MM.1S (cell line): ENCODE data around the gene RBM42.

Experiments used
- DNase-seq: peaks from one replicate; pipeline ENCODE4 v3.0.0-alpha.2; 2015
- H2AFZ ChIP-seq: fragments of 300-600 bp; sonication (generic); 2 replicates; pipeline ENCODE4 v1.6.0; 2016; ENCODE audit warnings: antibody characterized with exemption, low read length
- H3F3A ChIP-seq: fragments of 300-600 bp; sonication (generic); 2 replicates; pipeline ENCODE4 v1.6.1; 2016; ENCODE audit warnings: mild to moderate bottlenecking, antibody characterized with exemption, low read length, moderate library complexity, mixed read lengths; ENCODE audit not compliant: insufficient read depth
- H3K27ac ChIP-seq: fragments of 300-600 bp; sonication (generic); 2 replicates; pipeline ENCODE4 v1.5.1; 2016; ENCODE audit warnings: mild to moderate bottlenecking, low read length
- H3K27me3 ChIP-seq: fragments of 300-600 bp; sonication (generic); replicated peaks from 2 replicates; pipeline ENCODE4 v1.6.0; 2016; ENCODE audit warnings: low read length; ENCODE audit not compliant: insufficient read depth
- H3K36me3 ChIP-seq: fragments of 300-600 bp; sonication (generic); replicated peaks from 2 replicates; pipeline ENCODE4 v1.6.1; 2016; ENCODE audit warnings: mild to moderate bottlenecking, low read length, mixed read lengths; ENCODE audit not compliant: insufficient read depth
- H3K4me1 ChIP-seq: fragments of 300-600 bp; sonication (generic); 2 replicates; pipeline ENCODE4 v1.6.1; 2016; ENCODE audit warnings: low read length, mixed read lengths
- H3K4me2 ChIP-seq: fragments of 300-600 bp; sonication (generic); 2 replicates; pipeline ENCODE4 v1.6.0; 2016; ENCODE audit warnings: low read depth, low read length
- H3K4me3 ChIP-seq: fragments of 300-600 bp; sonication (generic); 2 replicates; pipeline ENCODE4 v1.5.1; 2016; ENCODE audit warnings: low read length, mixed read lengths
- H3K79me2 ChIP-seq: fragments of 300-600 bp; sonication (generic); 2 replicates; pipeline ENCODE4 v1.6.1; 2016; ENCODE audit warnings: mixed run types, low read length, mixed read lengths
- H3K9ac ChIP-seq: fragments of 300-600 bp; sonication (generic); 2 replicates; pipeline ENCODE4 v1.6.1; 2016; ENCODE audit warnings: low read length, mixed read lengths
- H3K9me2 ChIP-seq: fragments of 300-600 bp; sonication (generic); replicated peaks from 2 replicates; pipeline ENCODE4 v1.6.1; 2016; ENCODE audit warnings: mild to moderate bottlenecking, low read length, mixed read lengths; ENCODE audit not compliant: insufficient read depth
- H3K9me3 ChIP-seq: fragments of 300-600 bp; sonication (generic); replicated peaks from 2 replicates; pipeline ENCODE4 v1.6.1; 2016; ENCODE audit warnings: mild to moderate bottlenecking, low read length, mixed read lengths; ENCODE audit not compliant: insufficient read depth
- H4K20me1 ChIP-seq: fragments of 300-600 bp; sonication (generic); 2 replicates; pipeline ENCODE4 v1.6.1; 2016; ENCODE audit warnings: mild to moderate bottlenecking, low read length, moderate library complexity, mixed read lengths; ENCODE audit not compliant: insufficient read depth
- EZH2 ChIP-seq: fragments of 300-600 bp; sonication (generic); optimal IDR thresholded peaks from 2 replicates; pipeline ENCODE3; 2017; ENCODE audit warnings: low read depth, mild to moderate bottlenecking, antibody characterized with exemption, low read length, mixed read lengths
- EZH2phosphoT487 ChIP-seq: fragments of 300-600 bp; sonication (generic); IDR thresholded peaks from 2 replicates; pipeline ENCODE4 v1.6.1; 2018; ENCODE audit warnings: antibody characterized with exemption, low read length
- TF ChIP-seq, protein P1 (sequence below): fragments of 300-600 bp; sonication (generic); IDR thresholded peaks from 2 replicates; pipeline ENCODE4 v1.5.1; 2016; ENCODE audit warnings: antibody characterized with exemption, low read length, mixed read lengths

The RBM42 gene

GRCh38 chr19:35669566-35669965 is 40.7 kb downstream of the RBM42 start:
- Histone ChIP-seq H3K79me2 (no peaks in the 10 kb centered on the region), H3K36me3 (no peaks in the 10 kb centered on the region), H3K9me3 (no peaks in the 10 kb centered on the region), H2AFZ (no peak overlapping the region), H3K27me3 (peaks cover 47% of the 10 kb centered on the region), H3K9ac (no peak overlapping the region), H3K4me2 (no peak overlapping the region), H4K20me1 (no peaks in the 10 kb centered on the region), H3K4me1 (no peaks in the 10 kb centered on the region), H3K4me3 (no peak overlapping the region), H3K27ac (no peak overlapping the region), H3K9me2 (no peaks in the 10 kb centered on the region), H3F3A (no peaks in the 10 kb centered on the region)
- DNase-seq = no peak
- no peak for TF ChIP-seq EZH2phosphoT487
- TF ChIP-seq EZH2 = no peak
- TF ChIP-seq, protein P1, sequence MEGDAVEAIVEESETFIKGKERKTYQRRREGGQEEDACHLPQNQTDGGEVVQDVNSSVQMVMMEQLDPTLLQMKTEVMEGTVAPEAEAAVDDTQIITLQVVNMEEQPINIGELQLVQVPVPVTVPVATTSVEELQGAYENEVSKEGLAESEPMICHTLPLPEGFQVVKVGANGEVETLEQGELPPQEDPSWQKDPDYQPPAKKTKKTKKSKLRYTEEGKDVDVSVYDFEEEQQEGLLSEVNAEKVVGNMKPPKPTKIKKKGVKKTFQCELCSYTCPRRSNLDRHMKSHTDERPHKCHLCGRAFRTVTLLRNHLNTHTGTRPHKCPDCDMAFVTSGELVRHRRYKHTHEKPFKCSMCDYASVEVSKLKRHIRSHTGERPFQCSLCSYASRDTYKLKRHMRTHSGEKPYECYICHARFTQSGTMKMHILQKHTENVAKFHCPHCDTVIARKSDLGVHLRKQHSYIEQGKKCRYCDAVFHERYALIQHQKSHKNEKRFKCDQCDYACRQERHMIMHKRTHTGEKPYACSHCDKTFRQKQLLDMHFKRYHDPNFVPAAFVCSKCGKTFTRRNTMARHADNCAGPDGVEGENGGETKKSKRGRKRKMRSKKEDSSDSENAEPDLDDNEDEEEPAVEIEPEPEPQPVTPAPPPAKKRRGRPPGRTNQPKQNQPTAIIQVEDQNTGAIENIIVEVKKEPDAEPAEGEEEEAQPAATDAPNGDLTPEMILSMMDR = no peak

DNA sequence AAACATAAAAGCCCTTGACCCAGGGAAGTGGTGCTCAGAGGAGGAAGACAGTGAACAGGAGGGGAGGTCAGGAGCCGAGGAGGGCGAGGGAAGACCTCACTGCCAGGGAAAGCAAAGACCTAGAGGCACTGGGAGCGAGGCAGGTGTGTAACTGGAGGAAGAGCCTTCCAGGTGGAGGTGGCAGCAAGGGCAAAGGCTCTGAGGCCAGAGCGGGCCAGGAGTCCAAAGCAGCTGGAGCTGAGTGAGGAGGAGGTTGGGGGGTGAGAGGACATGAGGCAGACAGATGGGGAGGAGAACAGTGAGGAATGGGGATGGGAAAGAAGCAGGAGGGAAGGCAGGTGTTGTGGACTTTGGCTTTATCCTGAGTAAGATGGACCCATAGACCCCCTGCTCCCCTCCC is 41.1 kb downstream of the RBM42 start:
- no peak overlapping the region for H2AFZ ChIP-seq
- no peak overlapping the region for H3K9ac ChIP-seq
- no peak overlapping the region for H3K27ac ChIP-seq
- no peaks in the 10 kb centered on the region for H3K79me2 ChIP-seq
- no peaks in the 10 kb centered on the region for H3K9me3 ChIP-seq
- no peak overlapping the region for H3K4me2 ChIP-seq
- no peak overlapping the region for H3K4me3 ChIP-seq
- H3K36me3 ChIP-seq = no peaks in the 10 kb centered on the region
- DNase-seq = no peak
- no peak for TF ChIP-seq EZH2
- TF ChIP-seq EZH2phosphoT487 = no peak
- TF ChIP-seq, protein P1 = no peak
- no peaks in the 10 kb centered on the region for H4K20me1 ChIP-seq
- no peaks in the 10 kb centered on the region for H3K4me1 ChIP-seq
- no peaks in the 10 kb centered on the region for H3K9me2 ChIP-seq
- H3F3A ChIP-seq = no peaks in the 10 kb centered on the region
- H3K27me3 ChIP-seq = peaks cover 51% of the 10 kb centered on the region

DNA sequence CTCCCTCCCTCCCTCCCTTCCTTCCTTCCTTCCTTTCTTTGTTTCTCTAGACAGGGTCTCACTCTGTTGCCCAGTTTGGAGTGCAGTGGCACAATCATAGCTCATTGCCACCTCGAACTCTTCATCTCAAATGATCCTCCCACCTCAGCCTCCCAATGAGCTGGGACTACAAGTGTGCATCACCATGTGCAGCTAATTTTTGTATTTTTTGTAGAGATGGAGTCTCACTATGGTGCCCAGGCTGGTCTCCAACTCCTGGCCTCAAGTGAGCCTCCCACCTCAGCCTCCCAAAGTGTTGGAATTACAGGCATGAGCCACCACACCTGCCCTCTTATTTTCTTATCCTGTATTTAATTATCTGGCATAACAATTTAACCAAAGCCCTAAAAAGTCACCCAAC is 41.9 kb downstream of the RBM42 start:
- Histone ChIP-seq H3K9me3 (no peaks in the 10 kb centered on the region), H3K9me2 (no peaks in the 10 kb centered on the region), H3K36me3 (no peaks in the 10 kb centered on the region), H4K20me1 (no peaks in the 10 kb centered on the region), H3K4me2 (no peak overlapping the region), H3F3A (no peaks in the 10 kb centered on the region), H3K4me1 (no peaks in the 10 kb centered on the region), H3K79me2 (no peaks in the 10 kb centered on the region), H3K4me3 (no peak overlapping the region), H3K9ac (no peak overlapping the region), H3K27me3 (peaks cover 59% of the 10 kb centered on the region), H3K27ac (no peak overlapping the region), H2AFZ (no peak overlapping the region)
- TF ChIP-seq, protein P1 = no peak
- TF ChIP-seq EZH2phosphoT487 = no peak
- no peak for TF ChIP-seq EZH2
- no peak for DNase-seq

DNA sequence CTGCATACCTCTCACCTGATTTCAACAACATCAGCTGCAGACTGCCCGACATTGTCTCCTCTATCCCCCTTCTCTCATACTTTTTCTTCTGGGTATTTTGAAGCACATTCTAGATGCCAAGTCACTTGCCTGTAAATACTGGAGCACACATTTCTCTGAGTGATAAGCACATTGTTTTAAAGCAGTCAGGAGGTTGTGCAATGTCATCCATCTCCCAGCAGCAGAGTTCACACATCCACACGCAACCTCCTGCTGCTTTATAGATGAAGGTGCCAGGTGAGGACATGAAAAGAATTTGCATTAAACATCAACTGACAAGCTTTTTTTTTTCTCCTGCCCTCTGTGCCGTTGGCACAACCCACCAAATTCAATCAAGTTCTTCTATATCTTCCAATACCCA is 43.0 kb downstream of the RBM42 start:
- Histone ChIP-seq H3K27me3 (peaks cover 70% of the 10 kb centered on the region), H3K27ac (no peak overlapping the region), H3F3A (no peaks in the 10 kb centered on the region), H3K9ac (no peak overlapping the region), H3K4me1 (no peaks in the 10 kb centered on the region), H3K79me2 (no peaks in the 10 kb centered on the region), H3K4me3 (no peak overlapping the region), H4K20me1 (no peaks in the 10 kb centered on the region), H3K9me3 (no peaks in the 10 kb centered on the region), H3K36me3 (no peaks in the 10 kb centered on the region), H3K9me2 (no peaks in the 10 kb centered on the region), H3K4me2 (no peak overlapping the region), H2AFZ (no peak overlapping the region)
- TF ChIP-seq, protein P1 = no peak
- TF ChIP-seq EZH2 = no peak
- TF ChIP-seq EZH2phosphoT487 = no peak
- DNase-seq = no peak
